Naive thymus-derived CD8-positive, alpha-beta T cell (primary cell): ENCODE data around the gene TLNRD1. TPM values are rescaled to one million over a fixed set of nuclear protein-coding genes. Genes with fewer than 3 reads are reported as not detected.

Experiments
- ATAC-seq, 2 donors: fragments of 150-1000 bp; cut with Tn5 transposase in 1 of 2; sonication (Bioruptor Pico), chemical (Tn5 transposase) in 1 of 2; 1 replicate in 1 of 2; 2 replicates in 1 of 2; pipeline ENCODE4 v1.10.0; 2021; ENCODE audit warnings: mild to moderate bottlenecking in 2 of 2, moderate library complexity in 2 of 2
- POLR2A ChIA-PET: fragments of 350-600 bp; sonication (Branson Sonifier 250); formaldehyde crosslinking; loops from one replicate; lab custom pipeline; 2021; ENCODE audit warnings: antibody characterized with exemption; lab: Charles Lee
- DNase-seq, 10 donors: peaks; one replicate each; pipeline versions ENCODE4 v3.0.0 to v3.0.0-alpha.2; 2020 to 2022
- H3K27ac Mint-ChIP-seq, 10 donors: one replicate each; pipeline ENCODE4 v1.8.0; 2020 to 2022; ENCODE audit warnings: mild to moderate bottlenecking in 10 of 10, mixed read lengths in 10 of 10, moderate library complexity in 4 of 10, inconsistent platforms in 1 of 10
- H3K27me3 Mint-ChIP-seq, 5 donors: one replicate each; pipeline ENCODE4 v1.8.0; 2021 to 2022; ENCODE audit warnings: mixed read lengths in 5 of 5
- H3K36me3 Mint-ChIP-seq, 3 donors: one replicate each; pipeline ENCODE4 v1.8.0; 2020 to 2022; ENCODE audit warnings: mixed read lengths in 3 of 3, mild to moderate bottlenecking in 2 of 3, inconsistent platforms in 1 of 3
- H3K4me1 Mint-ChIP-seq, 4 donors: one replicate each; pipeline ENCODE4 v1.8.0; 2021 to 2022; ENCODE audit warnings: mixed read lengths in 4 of 4
- H3K4me3 Mint-ChIP-seq, 10 donors: one replicate each; pipeline ENCODE4 v1.8.0; 2020 to 2022; ENCODE audit warnings: mild to moderate bottlenecking in 10 of 10, mixed read lengths in 10 of 10, moderate library complexity in 6 of 10, inconsistent platforms in 1 of 10
- H3K9me3 Mint-ChIP-seq, 9 donors: one replicate each; pipeline ENCODE4 v1.8.0; 2020 to 2022; ENCODE audit warnings: mixed read lengths in 9 of 9, mild to moderate bottlenecking in 3 of 9, inconsistent platforms in 1 of 9, moderate library complexity in 1 of 9
- polyA plus RNA-seq, 3 donors: library from polyadenylated mRNA; unstranded; fragments of 300-500 nt; fragmentation: Illumina TruSeq; gene quantifications; one replicate each; pipeline ENCODE4 v1.2.3, GENCODE V29; 2021
- total RNA-seq, 8 experiments: library from RNA in 2 of 8; stranded (reverse) in 2 of 8; gene quantifications; one replicate each; pipeline ENCODE4 v1.2.3 and lab custom pipeline; 2021 to 2026

TLNRD1 gene
- total and polyA plus RNA-seq, 5 experiments from 2014 or later: 2.2 to 19.6 (median 2.9) TPM

DNA sequence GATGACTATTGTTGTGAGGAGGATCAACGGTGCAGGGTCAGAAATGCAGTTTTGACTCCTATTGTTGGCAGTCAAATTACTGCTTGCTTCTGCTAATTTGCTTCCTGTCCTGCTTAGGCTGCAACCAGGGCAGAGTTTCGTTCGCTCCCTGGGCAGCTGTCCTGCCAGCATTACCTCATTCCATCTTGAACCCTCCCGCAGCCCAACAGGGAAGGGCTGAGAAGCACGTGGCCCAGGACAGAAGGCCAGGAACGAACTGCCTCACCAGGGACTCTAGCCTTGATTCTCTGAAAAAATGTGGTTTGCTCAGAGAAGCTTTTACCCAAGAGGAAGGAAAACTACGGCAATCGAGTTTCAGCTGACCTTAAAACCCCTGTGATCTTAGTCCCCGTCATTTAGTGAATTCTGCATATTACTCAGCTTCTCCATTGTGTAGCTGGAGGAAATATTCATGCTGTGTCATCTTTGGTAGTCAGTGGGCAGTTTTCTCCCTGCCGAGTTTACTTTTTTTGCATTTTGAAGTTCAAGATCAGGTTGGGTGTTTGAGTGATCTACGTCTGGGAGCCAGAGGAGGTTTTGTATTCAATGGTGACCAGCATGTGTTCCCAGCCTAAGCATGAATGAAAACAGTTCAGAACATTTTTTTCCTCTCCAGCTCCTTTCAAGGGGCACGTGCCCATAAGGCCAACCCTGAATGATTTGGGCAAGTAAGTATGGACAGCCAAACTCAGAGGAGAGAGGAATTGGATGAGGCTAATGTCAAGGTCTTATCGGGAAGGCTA, 23.0 kb downstream of the TLNRD1 start:
- Mint-ChIP-seq H3K27ac (peak overlapping the region in 2 of 10 donors; percentile 12 to 21), H3K4me1 (peaks cover 2 to 23% (median 10%) of the 10 kb centered on the region in 4 donors), H3K27me3 (peaks cover 0 to 10% (median 0%) of the 10 kb centered on the region in 5 donors), H3K9me3 (no peaks in the 10 kb centered on the region), H3K36me3 (peaks cover 0 to 1% (median 0%) of the 10 kb centered on the region in 3 donors), H3K4me3 (peak overlapping the region in 1 of 10 donors; percentile 16)
- no peak for ATAC-seq
- POLR2A ChIA-PET: interaction anchor here (0.6 kb wide), 1 partner anchor 208 kb away, joined by 4 read pairs; no protein-coding TSS in a partner anchor
- DNase-seq: peak in 1 of 10 donors; percentile 9

DNA sequence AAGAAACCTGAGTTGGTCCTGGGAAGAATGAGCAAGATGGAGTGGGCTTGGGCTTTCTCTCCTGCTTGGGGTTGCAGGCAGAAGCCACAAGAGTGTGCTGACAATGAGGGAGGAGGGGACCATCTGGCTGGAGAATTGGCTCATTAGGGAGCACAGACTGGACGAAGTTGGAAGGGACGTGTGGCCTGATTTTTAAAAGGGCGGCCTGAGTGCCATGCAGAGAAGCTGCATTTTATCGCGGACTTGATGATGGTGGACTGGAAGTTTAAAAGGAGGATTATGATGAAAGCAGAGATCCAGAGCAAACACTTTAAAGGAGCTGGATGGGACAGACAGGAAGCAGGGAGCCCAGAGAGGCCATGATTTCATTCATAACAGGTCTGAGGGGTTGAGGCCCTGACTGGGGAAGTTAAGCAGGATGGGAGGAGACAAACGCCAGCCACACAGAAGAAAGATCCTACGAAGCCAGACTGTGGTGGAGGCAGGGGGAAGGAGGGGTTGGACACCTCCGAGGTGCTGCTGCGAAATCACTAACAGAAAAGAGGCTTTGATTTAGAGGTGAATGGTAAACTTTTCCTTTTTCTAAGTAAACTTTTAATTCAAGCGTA, 23.6 kb downstream of the TLNRD1 start:
- Mint-ChIP-seq H3K36me3 (peaks cover 0 to 1% (median 0%) of the 10 kb centered on the region in 3 donors), H3K9me3 (no peaks in the 10 kb centered on the region), H3K4me1 (peaks cover 2 to 23% (median 10%) of the 10 kb centered on the region in 4 donors), H3K27me3 (peaks cover 0 to 17% (median 0%) of the 10 kb centered on the region in 5 donors), H3K27ac (peak overlapping the region in 1 of 10 donors; percentile 21), H3K4me3 (no peak overlapping the region)
- POLR2A ChIA-PET: no interaction called here
- no peak for DNase-seq
- ATAC-seq: no peak

DNA sequence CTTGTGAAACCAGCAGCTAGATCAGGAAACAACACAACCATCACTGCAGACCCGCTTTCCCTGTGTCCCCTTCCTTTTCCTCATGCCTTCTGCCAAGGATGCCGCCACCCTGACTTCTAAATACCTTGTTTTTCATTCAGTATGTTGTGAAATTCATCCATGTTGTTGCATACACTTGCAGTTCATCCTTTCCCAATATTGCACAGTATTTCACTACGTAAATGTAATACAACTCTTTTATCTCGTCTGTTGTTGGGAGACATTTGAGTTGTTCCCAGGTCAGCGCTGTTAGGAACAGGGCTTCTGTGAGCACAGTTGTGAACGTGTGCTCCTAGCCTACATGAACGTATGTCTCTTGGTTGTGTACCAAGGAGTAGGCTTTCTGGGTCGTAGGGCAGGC, 24.2 kb downstream of the TLNRD1 start:
- Mint-ChIP-seq H3K4me3 (no peak overlapping the region), H3K9me3 (peaks cover 0 to 5% (median 4%) of the 10 kb centered on the region in 9 donors), H3K4me1 (peaks cover 2 to 29% (median 13%) of the 10 kb centered on the region in 4 donors), H3K27me3 (peaks cover 0 to 23% (median 5%) of the 10 kb centered on the region in 5 donors), H3K36me3 (peaks cover 0 to 6% (median 6%) of the 10 kb centered on the region in 3 donors), H3K27ac (no peak overlapping the region)
- DNase-seq (no peak), ATAC-seq (no peak)
- POLR2A ChIA-PET: no interaction called here

DNA sequence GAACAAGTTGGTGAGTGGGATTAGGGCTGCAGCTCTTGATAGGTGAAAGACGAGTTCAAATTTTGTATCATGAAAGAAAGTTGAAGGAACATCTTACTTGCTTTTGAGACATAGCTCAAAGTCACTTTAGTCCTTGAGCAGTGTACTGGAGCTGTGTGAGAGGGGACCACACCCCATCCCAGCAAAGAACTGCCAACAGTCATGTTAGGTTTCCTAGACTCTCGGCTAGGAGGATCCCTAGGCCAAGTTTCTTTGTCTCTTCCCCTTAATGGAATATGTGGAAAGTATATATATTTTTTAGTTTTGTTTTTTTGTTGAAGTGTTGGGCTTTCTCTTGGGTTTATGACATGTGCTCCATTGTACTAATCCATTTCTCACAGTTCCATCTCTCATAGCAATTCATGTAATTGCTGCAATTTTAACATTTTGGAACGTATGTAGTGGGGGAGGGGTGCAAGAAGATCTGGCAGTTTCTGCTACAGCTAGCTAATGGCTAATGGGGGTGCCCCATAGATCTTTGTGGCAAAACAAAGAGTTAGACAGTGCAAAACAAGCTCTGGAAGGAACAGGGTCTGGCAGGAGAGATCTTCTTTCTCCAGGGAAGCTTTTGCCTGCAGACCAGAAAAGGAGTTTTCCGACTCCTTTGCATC, 25.1 kb downstream of the TLNRD1 start:
- peaks cover 0 to 26% (median 7%) of the 10 kb centered on the region in 5 donors for H3K27me3 Mint-ChIP-seq
- no peak overlapping the region for H3K4me3 Mint-ChIP-seq
- peaks cover 0 to 9% (median 4%) of the 10 kb centered on the region in 9 donors for H3K9me3 Mint-ChIP-seq
- peaks cover 0 to 10% (median 7%) of the 10 kb centered on the region in 3 donors for H3K36me3 Mint-ChIP-seq
- ATAC-seq: no peak
- DNase-seq: no peak
- POLR2A ChIA-PET: no interaction called here
- peaks cover 2 to 32% (median 14%) of the 10 kb centered on the region in 4 donors for H3K4me1 Mint-ChIP-seq
- H3K27ac Mint-ChIP-seq: no peak overlapping the region

DNA sequence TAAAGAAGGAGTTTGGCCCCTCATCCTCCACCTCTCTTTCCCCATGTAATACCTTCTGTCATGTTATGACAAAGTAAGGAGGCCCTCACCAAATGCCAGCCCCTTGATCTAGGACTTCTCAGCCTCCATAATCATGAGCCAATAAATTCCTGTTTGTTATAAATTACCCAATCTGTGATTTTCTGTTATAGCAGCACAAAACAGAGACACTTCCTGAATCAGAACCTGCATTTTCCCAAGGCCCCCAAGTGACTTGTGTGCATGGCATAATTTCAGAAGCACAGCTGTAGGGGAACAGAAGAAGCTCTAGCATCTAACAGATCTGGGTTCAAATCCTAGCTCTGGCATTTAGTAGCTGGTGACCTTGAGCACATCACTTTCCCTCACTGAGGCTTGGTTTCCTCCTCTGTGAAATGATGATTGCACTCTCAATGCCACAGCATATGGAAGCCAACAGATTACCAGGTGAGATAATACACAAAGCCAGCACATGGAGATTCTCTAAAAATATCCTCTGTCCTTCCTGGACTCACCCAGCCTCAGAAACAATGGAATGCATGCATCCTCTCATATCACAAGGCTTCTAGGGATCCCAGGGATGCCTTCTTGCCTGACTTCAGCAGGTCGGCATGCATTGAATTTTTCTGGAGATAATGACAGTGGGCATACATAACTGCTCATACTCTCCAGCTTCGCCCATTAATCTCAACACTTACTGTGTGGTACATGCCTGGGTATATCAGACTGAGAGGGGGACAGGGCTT, 26.3 kb downstream of the TLNRD1 start:
- no peak overlapping the region for H3K4me3 Mint-ChIP-seq
- peaks cover 2 to 32% (median 14%) of the 10 kb centered on the region in 4 donors for H3K4me1 Mint-ChIP-seq
- H3K27ac Mint-ChIP-seq: peak overlapping the region in 1 of 10 donors; percentile 2
- no peak for ATAC-seq
- peaks cover 0 to 9% (median 4%) of the 10 kb centered on the region in 9 donors for H3K9me3 Mint-ChIP-seq
- H3K27me3 Mint-ChIP-seq: peaks cover 0 to 26% (median 8%) of the 10 kb centered on the region in 5 donors
- DNase-seq: no peak
- POLR2A ChIA-PET: no interaction called here
- peaks cover 0 to 10% (median 5%) of the 10 kb centered on the region in 3 donors for H3K36me3 Mint-ChIP-seq

DNA sequence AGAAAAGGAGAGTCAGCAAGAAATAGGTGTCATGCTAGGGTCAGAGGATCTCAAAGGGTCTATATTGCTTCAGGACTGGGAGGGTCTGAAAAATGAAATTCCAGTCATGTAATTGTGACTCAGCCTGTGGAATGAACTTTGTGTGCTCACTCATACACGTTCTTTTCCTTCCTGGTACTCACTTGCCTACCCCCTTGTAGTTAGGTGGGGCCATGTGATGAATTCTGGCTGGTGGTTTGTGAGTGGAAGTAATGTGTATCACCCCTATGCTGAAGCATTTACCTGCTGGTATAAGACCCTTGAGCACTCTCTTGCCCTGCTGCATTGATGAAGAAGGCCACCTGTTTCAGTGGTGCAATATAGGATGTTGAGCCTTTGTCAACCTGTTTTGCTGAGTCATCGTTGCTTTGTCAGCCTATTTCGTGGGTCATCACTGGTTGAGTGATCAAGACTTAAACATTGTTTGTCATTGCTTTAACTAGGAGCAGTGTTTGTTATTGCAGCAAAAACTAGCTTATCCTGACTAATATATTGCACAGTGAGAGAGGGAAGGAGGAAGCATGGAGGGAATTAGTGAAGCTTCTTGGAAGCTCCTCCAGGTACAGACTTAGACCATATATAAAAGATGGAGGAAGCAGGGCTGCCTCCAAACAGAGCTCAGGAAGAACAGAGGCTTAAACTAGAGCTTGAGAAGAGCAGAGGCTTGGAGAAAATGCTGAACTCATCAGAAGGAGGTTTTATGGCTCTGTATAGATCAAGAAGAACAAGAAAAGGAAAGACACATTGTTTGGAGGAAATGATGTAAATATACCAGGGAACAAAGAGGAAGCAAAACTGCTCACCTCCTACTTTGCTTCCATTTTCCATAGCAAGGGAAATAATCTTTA, 28.9 kb downstream of the TLNRD1 start:
- peaks cover 0 to 16% (median 8%) of the 10 kb centered on the region in 5 donors for H3K27me3 Mint-ChIP-seq
- peaks cover 0 to 10% (median 5%) of the 10 kb centered on the region in 3 donors for H3K36me3 Mint-ChIP-seq
- H3K4me1 Mint-ChIP-seq: peaks cover 3 to 18% (median 10%) of the 10 kb centered on the region in 4 donors
- ATAC-seq (no peak), DNase-seq (no peak)
- no peak overlapping the region for H3K27ac Mint-ChIP-seq
- POLR2A ChIA-PET: no interaction called here
- H3K9me3 Mint-ChIP-seq: peaks cover 0 to 9% (median 4%) of the 10 kb centered on the region in 9 donors
- H3K4me3 Mint-ChIP-seq: no peak overlapping the region

DNA sequence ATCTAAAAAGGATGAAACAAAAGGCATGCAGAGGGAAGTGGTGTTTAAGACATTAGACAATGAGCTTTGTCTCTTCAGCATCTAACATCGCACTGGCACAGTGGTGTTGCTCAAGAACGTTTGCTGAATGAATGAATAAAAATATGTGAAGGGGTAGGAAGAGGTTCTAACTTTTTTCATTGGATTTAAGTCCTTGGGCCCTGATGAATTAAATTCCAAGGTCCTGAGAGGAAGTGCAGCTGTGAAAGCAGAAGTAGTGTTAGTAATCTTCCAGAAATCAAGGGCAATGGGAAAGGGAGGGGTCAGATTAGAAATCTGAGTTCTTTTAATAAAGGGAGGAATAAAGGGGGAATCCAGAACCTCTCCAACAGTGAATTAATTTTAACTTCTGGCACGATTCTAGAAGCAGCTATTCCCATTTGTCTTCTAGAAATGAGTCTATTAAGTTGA, 29.6 kb downstream of the TLNRD1 start:
- Mint-ChIP-seq H3K9me3 (peaks cover 0 to 9% (median 4%) of the 10 kb centered on the region in 9 donors), H3K4me1 (peaks cover 3 to 13% (median 7%) of the 10 kb centered on the region in 4 donors), H3K4me3 (no peak overlapping the region), H3K27me3 (peaks cover 0 to 16% (median 8%) of the 10 kb centered on the region in 5 donors), H3K27ac (no peak overlapping the region), H3K36me3 (peaks cover 0 to 10% (median 5%) of the 10 kb centered on the region in 3 donors)
- no peak for DNase-seq
- POLR2A ChIA-PET: no interaction called here
- no peak for ATAC-seq

DNA sequence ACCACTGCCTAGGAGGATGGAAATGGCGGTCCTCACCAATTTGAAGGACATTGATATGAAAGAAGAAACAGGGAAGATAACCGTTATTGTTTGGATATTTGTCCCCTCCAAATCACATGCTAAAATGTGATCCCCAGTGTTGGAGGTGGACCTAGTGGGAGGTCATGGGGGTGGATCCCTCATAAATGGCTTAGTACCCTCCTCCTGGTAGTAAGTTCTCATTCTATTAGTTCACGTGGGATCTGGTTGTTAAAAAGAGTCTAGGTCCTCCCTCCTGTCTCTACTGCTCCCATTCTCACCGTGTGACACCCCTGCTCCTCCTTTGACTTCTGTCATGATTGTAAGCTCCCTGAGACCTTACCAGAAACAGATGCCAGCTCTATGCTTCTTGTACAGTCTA, 30.5 kb downstream of the TLNRD1 start:
- Mint-ChIP-seq H3K27ac (no peak overlapping the region), H3K4me1 (peaks cover 3 to 13% (median 9%) of the 10 kb centered on the region in 4 donors), H3K27me3 (peaks cover 0 to 16% (median 8%) of the 10 kb centered on the region in 5 donors), H3K9me3 (peaks cover 0 to 9% (median 4%) of the 10 kb centered on the region in 9 donors), H3K36me3 (peaks cover 0 to 10% (median 5%) of the 10 kb centered on the region in 3 donors), H3K4me3 (no peak overlapping the region)
- DNase-seq: no peak
- POLR2A ChIA-PET: no interaction called here
- no peak for ATAC-seq

DNA sequence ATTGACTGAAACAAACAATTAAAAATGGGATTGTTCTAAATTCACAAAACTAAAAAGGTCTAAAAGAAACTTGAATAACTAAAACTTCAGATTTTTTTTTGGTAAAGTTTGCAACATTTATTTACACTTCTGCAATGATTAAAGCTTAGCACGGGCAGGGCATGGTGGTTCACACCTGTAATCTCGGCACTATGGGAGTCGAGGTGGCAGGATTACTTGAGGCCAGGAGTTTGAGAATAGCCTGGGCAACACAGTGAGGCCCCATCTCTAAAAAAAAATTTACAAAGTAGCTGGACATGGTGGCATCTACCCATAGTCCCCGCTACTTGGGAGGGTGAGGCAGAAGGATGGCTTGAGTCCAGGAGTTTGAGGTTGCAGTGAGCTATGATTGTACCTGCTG, 31.6 kb downstream of the TLNRD1 start:
- peaks cover 0 to 9% (median 4%) of the 10 kb centered on the region in 9 donors for H3K9me3 Mint-ChIP-seq

DNA sequence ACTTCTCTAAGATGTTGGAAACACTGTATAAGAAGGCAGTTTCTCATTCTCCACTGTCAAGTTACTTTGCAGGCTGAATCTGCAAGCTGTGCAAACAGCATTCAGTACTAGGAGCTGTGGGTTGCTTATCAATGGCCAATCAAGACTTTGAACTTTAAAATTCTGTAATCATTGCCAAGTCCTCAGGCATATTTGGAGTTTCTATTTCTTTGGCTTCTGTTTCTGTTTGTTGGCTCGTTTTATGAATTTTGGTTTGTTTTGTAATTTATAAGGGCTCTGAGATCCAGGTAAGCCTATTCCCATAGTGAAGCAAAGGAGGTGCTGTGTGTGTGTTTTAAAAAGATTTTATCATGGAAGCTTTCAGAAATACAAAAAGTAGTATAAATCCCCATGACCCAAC, 32.1 kb downstream of the TLNRD1 start:
- Mint-ChIP-seq H3K4me1 (peaks cover 3 to 13% (median 9%) of the 10 kb centered on the region in 4 donors), H3K4me3 (no peak overlapping the region), H3K27ac (no peak overlapping the region), H3K36me3 (peaks cover 0 to 10% (median 5%) of the 10 kb centered on the region in 3 donors), H3K27me3 (peaks cover 0 to 16% (median 8%) of the 10 kb centered on the region in 5 donors), H3K9me3 (peaks cover 0 to 9% (median 4%) of the 10 kb centered on the region in 9 donors)
- POLR2A ChIA-PET: interaction anchor here (1.0 kb wide), 1 partner anchor 27 kb away, joined by 4 read pairs; no protein-coding TSS in a partner anchor
- ATAC-seq (no peak), DNase-seq (no peak)

More for the DNA sequence above, 31.6 kb downstream of the TLNRD1 start:
- no peak overlapping the region for H3K4me3 Mint-ChIP-seq
- POLR2A ChIA-PET: interaction anchor here (1.0 kb wide), 1 partner anchor 26 kb away, joined by 4 read pairs; no protein-coding TSS in a partner anchor
- peaks cover 0 to 16% (median 8%) of the 10 kb centered on the region in 5 donors for H3K27me3 Mint-ChIP-seq
- DNase-seq (no peak), ATAC-seq (no peak)
- H3K4me1 Mint-ChIP-seq: peaks cover 3 to 13% (median 9%) of the 10 kb centered on the region in 4 donors
- peak overlapping the region in 1 of 10 donors; percentile 53 for H3K27ac Mint-ChIP-seq
- peaks cover 0 to 10% (median 5%) of the 10 kb centered on the region in 3 donors for H3K36me3 Mint-ChIP-seq

DNA sequence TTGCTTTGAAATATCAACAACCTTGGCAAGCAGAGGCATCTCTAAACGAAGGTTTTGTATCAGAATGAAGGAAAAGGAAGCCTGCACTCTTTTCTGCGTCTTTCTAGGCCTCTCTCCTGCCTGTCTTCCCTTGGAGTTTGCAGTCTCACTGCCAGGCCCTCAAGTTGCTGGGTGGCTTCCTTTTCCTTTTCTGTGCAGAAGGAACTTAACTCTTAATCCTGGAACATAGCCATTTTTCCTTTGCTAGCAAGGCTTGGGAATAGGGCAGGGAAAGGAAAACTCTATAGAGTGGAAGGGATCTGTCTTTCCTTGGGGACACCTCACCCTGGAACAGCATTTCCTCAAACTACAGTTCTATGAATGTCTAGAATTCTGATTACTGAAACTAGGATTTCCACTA, 32.8 kb downstream of the TLNRD1 start:
- no peak overlapping the region for H3K4me3 Mint-ChIP-seq
- no peak overlapping the region for H3K27ac Mint-ChIP-seq
- POLR2A ChIA-PET: no interaction called here
- DNase-seq (no peak), ATAC-seq (no peak)
- H3K27me3 Mint-ChIP-seq: peaks cover 0 to 16% (median 8%) of the 10 kb centered on the region in 5 donors
- H3K9me3 Mint-ChIP-seq: peaks cover 0 to 9% (median 4%) of the 10 kb centered on the region in 9 donors
- peaks cover 0 to 10% (median 5%) of the 10 kb centered on the region in 3 donors for H3K36me3 Mint-ChIP-seq
- H3K4me1 Mint-ChIP-seq: peaks cover 3 to 13% (median 9%) of the 10 kb centered on the region in 4 donors
